Cortex of kidney (tissue), 1 donor: ENCODE data around the gene ORM2.
"Not testable (repeated sequence)": the region's sequence is repeated elsewhere in the genome, so short reads cannot be mapped to it uniquely, and the experiment has no call there.

Experiments used
- DNase-seq: peaks from one replicate; lab custom pipeline; 2025; lab: John Stamatoyannopoulos, UW

The ORM2 gene

GRCh38 chr9:114314881-114315722 lies 14.6 kb upstream of the ORM2 start:
- no peak for DNase-seq

- DNase-seq = no peak
These were observed 13.8 kb upstream of the ORM2 start for GRCh38 chr9:114315723-114316363.

- DNase-seq = no peak
These were observed 13.0 kb upstream of the ORM2 start for GRCh38 chr9:114316605-114317230.

- no peak for DNase-seq
These were observed 11.9 kb upstream of the ORM2 start for GRCh38 chr9:114317665-114318357.

GRCh38 chr9:114318416-114318815 lies 11.3 kb upstream of the ORM2 start:
- DNase-seq = no peak

- no peak for DNase-seq
These were observed 10.5 kb upstream of the ORM2 start for GRCh38 chr9:114319147-114319546.

GRCh38 chr9:114320710-114321109 lies 9.0 kb upstream of the ORM2 start:
- not testable (repeated sequence) for DNase-seq

GRCh38 chr9:114321759-114322158 lies 7.9 kb upstream of the ORM2 start:
- DNase-seq = no peak

GRCh38 chr9:114322160-114322818 lies 7.4 kb upstream of the ORM2 start:
- DNase-seq = not testable (repeated sequence)

- DNase-seq = not testable (repeated sequence)
These were observed 6.7 kb upstream of the ORM2 start, which contains the start of gene ORM1 for GRCh38 chr9:114322831-114323531. TSS of gene ORM1 (plus strand) at chr9:114323098. CDS start at chr9:114323134, 36 bp downstream.

GRCh38 chr9:114323849-114324248 lies 5.8 kb upstream of the ORM2 start:
- DNase-seq = not testable (repeated sequence)

GRCh38 chr9:114324492-114324891 lies 5.2 kb upstream of the ORM2 start:
- no peak for DNase-seq

GRCh38 chr9:114324965-114325364 lies 4.7 kb upstream of the ORM2 start:
- not testable (repeated sequence) for DNase-seq

- not testable (repeated sequence) for DNase-seq
These were observed 3.9 kb upstream of the ORM2 start for GRCh38 chr9:114325684-114326254.

- no peak for DNase-seq
These were observed 1.9 kb upstream of the ORM2 start for GRCh38 chr9:114327749-114328148.

- not testable (repeated sequence) for DNase-seq
These were observed 1.3 kb upstream of the ORM2 start for GRCh38 chr9:114328357-114328820.

GRCh38 chr9:114328937-114329624 lies 588 bp upstream of the ORM2 start:
- DNase-seq = not testable (repeated sequence)

GRCh38 chr9:114330636-114331035 lies 967 bp downstream of the ORM2 start:
- no peak for DNase-seq

- not testable (repeated sequence) for DNase-seq
These were observed 1.8 kb downstream of the ORM2 start for GRCh38 chr9:114331229-114332195.
